Right atrium auricular region (tissue), 2 donors: ENCODE data around the gene PFKFB2. TPM values are rescaled to one million over a fixed set of nuclear protein-coding genes. Genes with fewer than 3 reads are reported as not detected.

ENCODE experiments used
- DNase-seq: peaks from one replicate; pipeline ENCODE4 v3.0.0-alpha.2; 2019; ENCODE audit warnings: low spot score
- H3K27ac ChIP-seq, 2 donors: fragments of 200-600 bp; sonication (generic); 1 replicate in 1 of 2; 2 replicates in 1 of 2; pipeline ENCODE4 v1.5.1; 2016 to 2019
- H3K27me3 ChIP-seq, 2 donors: fragments of 200-600 bp; sonication (generic); one replicate each; pipeline versions ENCODE4 v1.5.1 to v1.6.0; 2017 to 2019
- H3K36me3 ChIP-seq: fragments of 200-600 bp; sonication (generic); one replicate; pipeline ENCODE4 v1.5.1; 2016
- H3K4me1 ChIP-seq, 2 donors: fragments of 200-600 bp; sonication (generic); one replicate each; pipeline versions ENCODE4 v1.5.1 to v1.6.0; 2017 to 2019
- H3K4me3 ChIP-seq, 2 donors: fragments of 200-600 bp; sonication (generic); 1 replicate in 1 of 2; 2 replicates in 1 of 2; pipeline ENCODE4 v1.5.1; 2017 to 2019; ENCODE audit warnings: mild to moderate bottlenecking in 1 of 2, moderate library complexity in 1 of 2
- H3K9me3 ChIP-seq, 2 donors: fragments of 200-600 bp; sonication (generic); one replicate each; pipeline ENCODE4 v1.5.1; 2019
- CTCF ChIP-seq, 2 donors: fragments of 200-600 bp; sonication (generic); IDR thresholded peaks; one replicate each; pipeline ENCODE4 v1.5.1; 2019; ENCODE audit warnings: antibody characterized with exemption in 2 of 2
- total RNA-seq, 2 donors: library from RNA; depleted of rRNA; stranded (reverse); fragments of >200 nt; gene quantifications; one replicate each; pipeline ENCODE4 v1.1.0, GENCODE V29; 2016

The PFKFB2 gene
- total RNA-seq, 2 donors from 2014 or later: 11.8 to 27.5 TPM

DNA sequence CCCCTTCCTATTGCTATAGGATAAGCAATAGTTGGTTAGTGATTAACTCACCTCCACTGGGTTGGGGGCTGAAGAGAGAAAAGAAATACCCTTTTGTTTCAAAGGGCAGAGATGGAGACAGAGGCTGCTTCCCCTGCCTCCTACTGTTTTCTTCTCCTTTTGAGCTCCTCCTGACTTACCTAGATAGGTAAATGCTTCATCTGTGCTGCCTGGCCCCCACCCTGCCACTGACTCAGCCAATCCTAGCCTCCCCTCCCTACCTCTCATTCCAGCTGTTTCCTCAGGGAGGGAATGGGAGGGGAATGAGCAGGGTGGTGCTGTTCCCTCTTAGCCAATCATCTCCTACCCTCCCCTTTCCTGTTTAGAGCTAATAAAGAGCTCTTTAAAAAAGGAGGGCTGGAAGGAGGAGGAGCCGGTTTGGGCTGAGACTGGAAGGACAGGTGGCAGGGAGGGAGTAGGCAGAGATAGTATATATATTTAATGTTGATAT is 20.5 kb upstream of the PFKFB2 start, which contains the start of gene C1orf116:
TSS of gene C1orf116 (minus strand) at position 229 of the 490 bp plus-strand sequence. CDS start 5,158 bp downstream, outside the sequence.
- no peak for DNase-seq
- Histone ChIP-seq H3K36me3 (no peaks in the 10 kb centered on the region), H3K4me3 (no peak within 1 kb of the TSS), H3K4me1 (no peaks in the 10 kb centered on the region), H3K27ac (no peak within 1 kb of the TSS), H3K9me3 (no peaks in the 10 kb centered on the region), H3K27me3 (no peaks in the 10 kb centered on the region)
- TF ChIP-seq CTCF (IDR thresholded peaks at IDR 0.05): no peak

GRCh38 chr1:207033302-207033701 is 19.8 kb upstream of the PFKFB2 start:
- no peak for TF ChIP-seq CTCF (IDR thresholded peaks at IDR 0.05)
- H3K4me3 ChIP-seq: no peak overlapping the region

GRCh38 chr1:207034208-207034607 is 18.9 kb upstream of the PFKFB2 start:
- Histone ChIP-seq H3K4me1 (no peaks in the 10 kb centered on the region), H3K27ac (no peak overlapping the region), H3K4me3 (no peak overlapping the region), H3K9me3 (no peaks in the 10 kb centered on the region), H3K36me3 (no peaks in the 10 kb centered on the region), H3K27me3 (no peaks in the 10 kb centered on the region)
- no peak for DNase-seq
- no peak for TF ChIP-seq CTCF (IDR thresholded peaks at IDR 0.05)

More at GRCh38 chr1:207033302-207033701, 19.8 kb upstream of the PFKFB2 start:
- no peaks in the 10 kb centered on the region for H3K9me3 ChIP-seq
- no peak overlapping the region for H3K27ac ChIP-seq
- DNase-seq: no peak
- H3K4me1 ChIP-seq: no peaks in the 10 kb centered on the region
- H3K27me3 ChIP-seq: no peaks in the 10 kb centered on the region
- no peaks in the 10 kb centered on the region for H3K36me3 ChIP-seq

- H3K27ac ChIP-seq: no peak overlapping the region
- H3K4me1 ChIP-seq: no peaks in the 10 kb centered on the region
- H3K36me3 ChIP-seq: no peaks in the 10 kb centered on the region
- H3K4me3 ChIP-seq: no peak overlapping the region
- TF ChIP-seq CTCF (IDR thresholded peaks at IDR 0.05): no peak
- H3K9me3 ChIP-seq: no peaks in the 10 kb centered on the region
- no peaks in the 10 kb centered on the region for H3K27me3 ChIP-seq
- no peak for DNase-seq
Observed at GRCh38 chr1:207034998-207035397, 18.1 kb upstream of the PFKFB2 start.

- H3K9me3 ChIP-seq: no peaks in the 10 kb centered on the region
- no peaks in the 10 kb centered on the region for H3K36me3 ChIP-seq
- DNase-seq: no peak
- H3K4me3 ChIP-seq: no peak overlapping the region
- no peaks in the 10 kb centered on the region for H3K27me3 ChIP-seq
- no peak for TF ChIP-seq CTCF (IDR thresholded peaks at IDR 0.05)
- H3K27ac ChIP-seq: no peak overlapping the region
- no peaks in the 10 kb centered on the region for H3K4me1 ChIP-seq
Observed at GRCh38 chr1:207035877-207036551, 17.1 kb upstream of the PFKFB2 start.

DNA sequence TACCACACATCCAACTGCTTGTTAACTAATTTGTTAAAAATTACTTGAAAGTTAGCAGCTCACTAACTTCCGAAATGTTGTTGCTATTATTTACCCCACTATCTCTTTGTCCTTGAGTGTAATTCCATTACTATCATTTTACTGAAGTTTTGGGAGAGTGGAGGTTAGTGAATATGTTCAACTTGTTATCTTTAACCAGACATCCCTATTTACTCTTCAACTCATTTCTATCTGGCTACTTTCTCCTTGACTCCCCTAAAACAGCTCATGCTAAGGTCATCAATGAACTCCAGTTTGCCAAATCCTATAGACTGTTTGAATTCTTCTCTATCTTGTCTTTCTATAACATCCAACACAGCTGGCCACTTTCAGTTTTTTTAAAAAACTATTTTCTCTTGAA is 16.2 kb upstream of the PFKFB2 start:
- no peak for TF ChIP-seq CTCF (IDR thresholded peaks at IDR 0.05)
- Histone ChIP-seq H3K27me3 (no peaks in the 10 kb centered on the region), H3K9me3 (no peaks in the 10 kb centered on the region)

More for the DNA sequence above, 16.2 kb upstream of the PFKFB2 start:
- Histone ChIP-seq H3K36me3 (no peaks in the 10 kb centered on the region), H3K4me1 (no peaks in the 10 kb centered on the region), H3K27ac (no peak overlapping the region), H3K4me3 (no peak overlapping the region)
- no peak for DNase-seq
